OCI-LY1 (cell line): ENCODE results near the gene PARL.

Source experiments
- EZH2 ChIP-seq: fragments of 200-600 bp; sonication (generic), shearing (Covaris generic); IDR thresholded peaks from 2 replicates; pipeline ENCODE4 v1.8.0; 2017; ENCODE audit warnings: borderline replicate concordance, mixed run types, mild to moderate bottlenecking, antibody characterized with exemption, low read length, moderate library complexity, mixed read lengths
- TF ChIP-seq, protein P1 (sequence below): fragments of 200-600 bp; sonication (generic), shearing (Covaris generic); IDR thresholded peaks from 2 replicates; pipeline ENCODE4 v1.5.1; 2017; ENCODE audit warnings: mild to moderate bottlenecking, antibody characterized with exemption, low read length, moderate library complexity, mixed read lengths

DNA sequence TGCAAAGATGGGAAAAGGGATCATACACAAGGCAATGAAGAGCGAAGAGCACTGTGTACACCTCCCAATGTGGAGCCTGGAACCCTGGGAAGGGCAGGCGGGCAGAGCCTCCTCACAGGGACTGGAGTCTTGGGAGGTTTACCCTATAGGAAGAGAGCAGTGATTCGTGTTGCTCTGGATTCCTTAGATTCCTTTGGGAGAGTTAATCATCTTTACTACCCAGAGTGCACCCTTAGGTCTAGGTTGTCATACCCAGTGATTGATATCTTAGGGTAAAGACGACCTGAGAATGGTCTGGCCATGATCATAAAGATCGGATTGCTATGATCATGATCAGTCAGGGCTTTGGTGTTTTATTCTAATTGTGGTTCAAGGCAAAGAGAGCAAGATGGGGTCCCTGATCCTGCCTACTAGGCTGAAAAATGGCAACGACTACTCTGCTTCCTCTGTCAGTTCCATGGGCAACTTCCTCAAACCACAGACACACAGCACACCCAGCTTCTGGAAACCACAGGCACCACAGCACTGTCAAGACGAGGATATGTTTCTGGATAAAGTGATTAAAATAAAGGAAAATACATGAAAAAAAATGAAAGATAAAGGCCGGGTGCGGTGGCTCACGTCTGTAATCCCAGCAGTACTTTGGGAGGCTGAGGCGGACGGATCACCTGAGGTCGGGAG, 38.9 kb downstream of the PARL start:
- TF ChIP-seq, protein P1, sequence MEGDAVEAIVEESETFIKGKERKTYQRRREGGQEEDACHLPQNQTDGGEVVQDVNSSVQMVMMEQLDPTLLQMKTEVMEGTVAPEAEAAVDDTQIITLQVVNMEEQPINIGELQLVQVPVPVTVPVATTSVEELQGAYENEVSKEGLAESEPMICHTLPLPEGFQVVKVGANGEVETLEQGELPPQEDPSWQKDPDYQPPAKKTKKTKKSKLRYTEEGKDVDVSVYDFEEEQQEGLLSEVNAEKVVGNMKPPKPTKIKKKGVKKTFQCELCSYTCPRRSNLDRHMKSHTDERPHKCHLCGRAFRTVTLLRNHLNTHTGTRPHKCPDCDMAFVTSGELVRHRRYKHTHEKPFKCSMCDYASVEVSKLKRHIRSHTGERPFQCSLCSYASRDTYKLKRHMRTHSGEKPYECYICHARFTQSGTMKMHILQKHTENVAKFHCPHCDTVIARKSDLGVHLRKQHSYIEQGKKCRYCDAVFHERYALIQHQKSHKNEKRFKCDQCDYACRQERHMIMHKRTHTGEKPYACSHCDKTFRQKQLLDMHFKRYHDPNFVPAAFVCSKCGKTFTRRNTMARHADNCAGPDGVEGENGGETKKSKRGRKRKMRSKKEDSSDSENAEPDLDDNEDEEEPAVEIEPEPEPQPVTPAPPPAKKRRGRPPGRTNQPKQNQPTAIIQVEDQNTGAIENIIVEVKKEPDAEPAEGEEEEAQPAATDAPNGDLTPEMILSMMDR: no peak
- TF ChIP-seq EZH2: no peak
